ENCODE results near the gene ARPC2. TPM values are rescaled to one million over a fixed set of nuclear protein-coding genes. Genes with fewer than 3 reads are reported as not detected.
A peak's percentile ranks its signal among the peaks of the same experiment; 100 is the strongest.

The ARPC2 gene
- total and polyA plus RNA-seq, 7 donors, result 235 to 517 (median 267) TPM

GRCh38 chr2:218293715-218294429 lies 76.9 kb downstream of the ARPC2 start:
- Histone ChIP-seq H3K27ac (peak overlapping the region in 1 of 4 donors; percentile 91), H3K27me3 (no peaks in the 10 kb centered on the region), H3K4me1 (peaks cover 0 to 41% (median 36%) of the 10 kb centered on the region in 4 donors), H3K4me3 (no peak overlapping the region), H3K9me3 (no peaks in the 10 kb centered on the region), H3K36me3 (no peaks in the 10 kb centered on the region)
- intact Hi-C loops (cut with DNase I), result loop anchor here (2.0 to 10.0 kb wide), 5 partner anchors 73 to 351 kb away; partner anchors contain the start of genes CNOT9 and USP37
- 50 to 67% methylated on average over 5 of the region's 5 CpGs for WGBS, 2 donors
- DNase-seq, result no peak
- TF ChIP-seq POLR2AphosphoS5 (IDR thresholded peaks at IDR 0.05) (no peak), POLR2A (IDR thresholded peaks at IDR 0.05) (no peak), EP300 (IDR thresholded peaks at IDR 0.05) (no peak)
- TF ChIP-seq, protein P1, sequence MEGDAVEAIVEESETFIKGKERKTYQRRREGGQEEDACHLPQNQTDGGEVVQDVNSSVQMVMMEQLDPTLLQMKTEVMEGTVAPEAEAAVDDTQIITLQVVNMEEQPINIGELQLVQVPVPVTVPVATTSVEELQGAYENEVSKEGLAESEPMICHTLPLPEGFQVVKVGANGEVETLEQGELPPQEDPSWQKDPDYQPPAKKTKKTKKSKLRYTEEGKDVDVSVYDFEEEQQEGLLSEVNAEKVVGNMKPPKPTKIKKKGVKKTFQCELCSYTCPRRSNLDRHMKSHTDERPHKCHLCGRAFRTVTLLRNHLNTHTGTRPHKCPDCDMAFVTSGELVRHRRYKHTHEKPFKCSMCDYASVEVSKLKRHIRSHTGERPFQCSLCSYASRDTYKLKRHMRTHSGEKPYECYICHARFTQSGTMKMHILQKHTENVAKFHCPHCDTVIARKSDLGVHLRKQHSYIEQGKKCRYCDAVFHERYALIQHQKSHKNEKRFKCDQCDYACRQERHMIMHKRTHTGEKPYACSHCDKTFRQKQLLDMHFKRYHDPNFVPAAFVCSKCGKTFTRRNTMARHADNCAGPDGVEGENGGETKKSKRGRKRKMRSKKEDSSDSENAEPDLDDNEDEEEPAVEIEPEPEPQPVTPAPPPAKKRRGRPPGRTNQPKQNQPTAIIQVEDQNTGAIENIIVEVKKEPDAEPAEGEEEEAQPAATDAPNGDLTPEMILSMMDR (IDR thresholded peaks at IDR 0.05), result no peak

DNA sequence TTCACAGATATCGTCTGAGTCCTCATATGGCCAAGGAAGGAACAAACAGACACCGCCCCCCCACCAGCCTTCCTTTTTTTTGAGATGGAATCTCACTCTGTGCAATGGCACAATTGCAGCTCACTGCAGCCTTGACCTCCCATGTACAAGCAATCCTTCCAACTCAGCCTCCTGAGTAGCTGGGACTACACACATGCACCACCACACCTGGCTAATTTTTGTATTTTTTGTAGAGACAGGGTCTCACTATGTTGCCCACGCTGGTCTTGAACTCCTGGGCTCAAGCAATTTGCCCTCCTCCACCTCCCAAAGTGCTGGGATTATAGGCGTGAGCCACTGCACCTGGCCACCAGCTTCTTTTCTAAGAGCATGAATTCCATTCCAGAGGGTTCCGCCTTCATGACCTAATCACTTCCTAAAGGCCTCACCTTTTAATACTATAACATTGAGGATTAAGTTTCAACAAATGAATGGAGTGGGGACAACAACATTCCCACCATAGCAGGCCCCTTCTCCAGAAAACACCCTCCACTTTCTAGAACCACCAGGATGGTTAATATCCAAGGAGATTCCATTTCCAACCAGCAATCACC lies 77.5 kb downstream of the ARPC2 start:
- intact Hi-C loops (cut with DNase I), result loop anchor here (5.0 to 10.0 kb wide), 4 partner anchors 73 to 350 kb away; partner anchors contain the start of genes CNOT9 and USP37
- no peak for DNase-seq
- Histone ChIP-seq H3K9me3 (no peaks in the 10 kb centered on the region), H3K4me3 (no peak overlapping the region), H3K4me1 (peaks cover 0 to 34% (median 29%) of the 10 kb centered on the region in 4 donors), H3K27ac (no peak overlapping the region), H3K36me3 (no peaks in the 10 kb centered on the region), H3K27me3 (no peaks in the 10 kb centered on the region)
- TF ChIP-seq, protein P1 (IDR thresholded peaks at IDR 0.05), result no peak
- TF ChIP-seq EP300 (IDR thresholded peaks at IDR 0.05) (no peak), POLR2A (IDR thresholded peaks at IDR 0.05) (no peak), POLR2AphosphoS5 (IDR thresholded peaks at IDR 0.05) (no peak)
- WGBS, 2 donors, result 53 to 79% methylated on average over 5 of the region's 5 CpGs

DNA sequence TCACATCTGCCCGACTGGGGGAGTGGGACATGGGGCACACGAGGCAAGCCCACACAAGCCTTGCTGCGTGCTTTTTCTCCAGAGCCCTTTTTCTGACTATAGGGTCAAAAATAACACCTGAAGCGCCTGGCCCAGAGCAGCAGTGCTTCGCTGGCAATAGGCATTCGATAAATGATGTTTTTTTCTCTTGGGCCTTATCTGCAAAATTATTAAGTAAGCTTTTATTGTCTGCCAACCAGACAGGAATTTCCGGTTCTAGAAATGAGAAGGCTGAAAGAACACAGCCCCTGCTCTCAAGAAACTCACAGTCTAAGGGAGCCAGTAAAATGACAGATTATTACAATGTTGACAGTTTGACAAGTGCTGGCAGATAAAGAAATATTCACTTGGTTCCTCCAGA lies 78.0 kb downstream of the ARPC2 start:
- Histone ChIP-seq H3K27ac (no peak overlapping the region), H3K4me3 (no peak overlapping the region), H3K36me3 (no peaks in the 10 kb centered on the region), H3K27me3 (no peaks in the 10 kb centered on the region), H3K9me3 (no peaks in the 10 kb centered on the region), H3K4me1 (peaks cover 0 to 29% (median 24%) of the 10 kb centered on the region in 4 donors)
- no peak for DNase-seq
- WGBS, 2 donors, result 22 to 74% methylated on average over 7 of the region's 7 CpGs
- intact Hi-C loops (cut with DNase I), result loop anchor here (10.0 kb wide), 1 partner anchor 350 kb away; no protein-coding TSS in a partner anchor
- TF ChIP-seq POLR2AphosphoS5 (IDR thresholded peaks at IDR 0.05), result no peak
- TF ChIP-seq, protein P1 (IDR thresholded peaks at IDR 0.05), result no peak
- no peak for TF ChIP-seq EP300 (IDR thresholded peaks at IDR 0.05)
- no peak for TF ChIP-seq POLR2A (IDR thresholded peaks at IDR 0.05)

DNA sequence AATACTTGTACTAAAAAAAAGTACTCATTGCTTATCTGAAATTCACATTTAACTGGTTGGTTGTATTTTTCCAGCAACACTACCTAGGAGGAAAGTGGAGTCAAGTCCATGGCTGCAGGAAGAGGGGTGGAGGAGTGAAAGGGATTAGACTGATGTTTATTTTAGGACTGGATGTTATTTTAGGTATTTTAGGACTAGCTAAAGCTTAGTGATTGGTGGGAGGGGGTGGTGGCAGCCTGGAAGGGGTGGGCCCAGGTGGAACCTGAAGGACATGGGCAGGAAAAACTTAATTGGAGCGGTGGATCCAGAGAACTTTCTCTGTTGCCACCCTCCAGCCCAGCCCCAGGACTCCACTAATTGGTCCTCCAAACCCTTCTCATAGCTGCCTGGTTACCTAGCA lies 79.2 kb downstream of the ARPC2 start:
- no peak for DNase-seq
- Histone ChIP-seq H3K36me3 (no peaks in the 10 kb centered on the region), H3K4me1 (peaks cover 0 to 18% (median 12%) of the 10 kb centered on the region in 4 donors), H3K27ac (no peak overlapping the region), H3K9me3 (no peaks in the 10 kb centered on the region), H3K4me3 (no peak overlapping the region), H3K27me3 (no peaks in the 10 kb centered on the region)
- WGBS, 2 donors, result 92 to 100% methylated on average over 1 of the region's 1 CpG
- intact Hi-C loops (cut with DNase I), result loop anchor here (10.0 kb wide), 1 partner anchor 349 kb away; no protein-coding TSS in a partner anchor
- TF ChIP-seq EP300 (IDR thresholded peaks at IDR 0.05) (no peak), POLR2AphosphoS5 (IDR thresholded peaks at IDR 0.05) (no peak), POLR2A (IDR thresholded peaks at IDR 0.05) (no peak)
- TF ChIP-seq, protein P1 (IDR thresholded peaks at IDR 0.05), result no peak
